HG03060 (cell line): Measurements from ENCODE around the gene CNTFR.
A peak's percentile ranks its signal among the peaks of the same experiment; 100 is the strongest.

Experiments used
- ATAC-seq: cut with Tn5 transposase; IDR thresholded peaks from one replicate; pipeline ENCODE4 v1.9.1; 2021; ENCODE audit warnings: low read depth, moderate number of reproducible peaks; ENCODE audit not compliant: unreplicated experiment

The CNTFR gene

GRCh38 chr9:34620061-34620994, 30.8 kb upstream of the CNTFR start, which contains the start of gene DCTN3:
TSS of gene DCTN3 (minus strand) at chr9:34620495. CDS start at chr9:34620464, 31 bp downstream.
- ATAC-seq = peak; percentile 98

GRCh38 chr9:34615132-34615531, 25.6 kb upstream of the CNTFR start:
- ATAC-seq = no peak

GRCh38 chr9:34612788-34613390, 23.4 kb upstream of the CNTFR start:
- no peak for ATAC-seq

- no peak for ATAC-seq
These were observed 22.6 kb upstream of the CNTFR start, which contains the start of gene RPP25L for GRCh38 chr9:34611811-34612787. TSS of gene RPP25L (minus strand) at chr9:34612097. CDS start at chr9:34611296, 801 bp downstream.

- ATAC-seq = no peak
These were observed 21.8 kb upstream of the CNTFR start for GRCh38 chr9:34611251-34611810.

GRCh38 chr9:34610434-34611206, 21.1 kb upstream of the CNTFR start:
- no peak for ATAC-seq

- ATAC-seq = no peak
These were observed 17.8 kb upstream of the CNTFR start for GRCh38 chr9:34607331-34607730.

- no peak for ATAC-seq
These were observed 17.4 kb upstream of the CNTFR start for GRCh38 chr9:34606905-34607304.

- no peak for ATAC-seq
These were observed 16.7 kb upstream of the CNTFR start for GRCh38 chr9:34606190-34606589.

GRCh38 chr9:34603610-34604231, 14.2 kb upstream of the CNTFR start:
- no peak for ATAC-seq

GRCh38 chr9:34601937-34602573, 12.5 kb upstream of the CNTFR start:
- ATAC-seq = no peak

GRCh38 chr9:34600908-34601307, 11.4 kb upstream of the CNTFR start:
- ATAC-seq = no peak

- no peak for ATAC-seq
These were observed 10.0 kb upstream of the CNTFR start for GRCh38 chr9:34599546-34599945.

GRCh38 chr9:34594177-34594576, 4.7 kb upstream of the CNTFR start:
- no peak for ATAC-seq

GRCh38 chr9:34592895-34593601, 3.5 kb upstream of the CNTFR start:
- ATAC-seq = no peak

- ATAC-seq = no peak
These were observed 2.7 kb upstream of the CNTFR start for GRCh38 chr9:34591917-34592866.
